RPMI7951 (cell line): ENCODE measurements around the gene SEMA6B. TPM values are rescaled to one million over a fixed set of nuclear protein-coding genes. Genes with fewer than 3 reads are reported as not detected.
"Not testable (repeated sequence)": the region's sequence is repeated elsewhere in the genome, so short reads cannot be mapped to it uniquely, and the experiment has no call there.

Experiments used
- DNase-seq: peaks from one replicate; pipeline ENCODE4 v3.0.0-alpha.2; 2012; ENCODE audit warnings: low read depth
- total RNA-seq: library from RNA; depleted of rRNA; stranded (reverse); fragments of >200 nt; shearing (Covaris generic); gene quantifications from 2 replicates; pipeline ENCODE4 v1.2.3, GENCODE V29; 2014; rRNA removed

SEMA6B gene, protein sequence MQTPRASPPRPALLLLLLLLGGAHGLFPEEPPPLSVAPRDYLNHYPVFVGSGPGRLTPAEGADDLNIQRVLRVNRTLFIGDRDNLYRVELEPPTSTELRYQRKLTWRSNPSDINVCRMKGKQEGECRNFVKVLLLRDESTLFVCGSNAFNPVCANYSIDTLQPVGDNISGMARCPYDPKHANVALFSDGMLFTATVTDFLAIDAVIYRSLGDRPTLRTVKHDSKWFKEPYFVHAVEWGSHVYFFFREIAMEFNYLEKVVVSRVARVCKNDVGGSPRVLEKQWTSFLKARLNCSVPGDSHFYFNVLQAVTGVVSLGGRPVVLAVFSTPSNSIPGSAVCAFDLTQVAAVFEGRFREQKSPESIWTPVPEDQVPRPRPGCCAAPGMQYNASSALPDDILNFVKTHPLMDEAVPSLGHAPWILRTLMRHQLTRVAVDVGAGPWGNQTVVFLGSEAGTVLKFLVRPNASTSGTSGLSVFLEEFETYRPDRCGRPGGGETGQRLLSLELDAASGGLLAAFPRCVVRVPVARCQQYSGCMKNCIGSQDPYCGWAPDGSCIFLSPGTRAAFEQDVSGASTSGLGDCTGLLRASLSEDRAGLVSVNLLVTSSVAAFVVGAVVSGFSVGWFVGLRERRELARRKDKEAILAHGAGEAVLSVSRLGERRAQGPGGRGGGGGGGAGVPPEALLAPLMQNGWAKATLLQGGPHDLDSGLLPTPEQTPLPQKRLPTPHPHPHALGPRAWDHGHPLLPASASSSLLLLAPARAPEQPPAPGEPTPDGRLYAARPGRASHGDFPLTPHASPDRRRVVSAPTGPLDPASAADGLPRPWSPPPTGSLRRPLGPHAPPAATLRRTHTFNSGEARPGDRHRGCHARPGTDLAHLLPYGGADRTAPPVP
- 1.1 TPM in 2 replicates for total RNA-seq

DNA sequence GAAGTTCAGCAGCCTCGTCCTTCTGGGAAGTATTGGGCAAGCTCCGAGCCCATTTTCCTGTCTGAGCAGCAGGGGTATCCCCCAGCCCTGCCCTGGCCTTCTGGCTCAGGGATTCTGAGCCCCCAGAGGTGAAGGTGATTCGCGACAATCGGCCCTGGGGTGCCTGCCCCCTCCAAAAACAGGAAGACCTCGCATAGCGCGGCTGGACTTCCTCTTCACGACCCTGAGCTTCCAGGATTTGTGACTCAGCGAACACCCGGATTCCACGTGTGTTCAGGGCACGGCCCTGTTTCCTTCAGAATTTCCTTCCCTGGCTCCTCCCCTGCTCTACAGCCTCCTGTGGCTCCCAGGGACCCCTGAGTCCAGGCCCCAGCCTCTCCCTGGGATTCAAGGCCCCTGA, at the start of gene SEMA6B:
SEMA6B (minus strand) TSS at position 116 of the 400 bp plus-strand sequence. CDS start 1,227 bp downstream, outside the sequence.
- no peak for DNase-seq

DNA sequence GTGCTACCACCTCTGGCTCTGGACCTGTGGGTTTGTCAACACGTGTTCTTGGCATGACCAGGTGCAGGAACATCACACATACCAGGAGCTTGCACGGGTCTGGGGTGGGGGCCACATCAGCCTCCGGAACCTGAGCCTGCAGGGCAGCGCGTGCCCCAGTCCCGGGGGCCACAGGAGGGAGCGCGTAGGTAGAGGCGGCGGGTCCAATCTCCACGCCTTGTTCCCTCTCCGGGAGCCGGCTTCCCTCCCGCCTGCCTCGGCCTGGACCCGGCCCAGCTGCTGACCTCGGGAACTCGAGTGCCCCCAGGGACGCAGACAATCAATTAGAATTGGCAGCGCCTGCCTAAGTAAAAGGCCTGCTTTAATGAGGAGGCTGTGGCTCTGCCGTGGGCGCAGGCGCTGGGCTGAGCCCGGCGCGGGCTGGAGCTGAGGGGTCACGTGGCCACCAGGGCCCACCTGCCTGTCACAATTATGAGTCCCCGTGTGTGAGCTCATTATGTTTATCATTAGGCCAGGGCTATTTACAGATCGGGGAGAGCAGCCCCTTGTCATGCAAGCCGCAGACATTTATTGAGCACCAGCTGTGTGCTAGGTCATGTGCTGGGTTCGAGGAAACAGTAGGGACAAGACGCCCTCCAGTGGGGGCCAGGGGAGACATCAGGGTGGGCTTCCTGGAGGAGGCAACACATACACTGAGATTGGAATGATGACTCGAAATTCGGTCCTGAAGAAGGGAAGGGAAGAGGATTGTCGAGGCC, 47.6 kb upstream of the SEMA6B start:
- DNase-seq = no peak

DNA sequence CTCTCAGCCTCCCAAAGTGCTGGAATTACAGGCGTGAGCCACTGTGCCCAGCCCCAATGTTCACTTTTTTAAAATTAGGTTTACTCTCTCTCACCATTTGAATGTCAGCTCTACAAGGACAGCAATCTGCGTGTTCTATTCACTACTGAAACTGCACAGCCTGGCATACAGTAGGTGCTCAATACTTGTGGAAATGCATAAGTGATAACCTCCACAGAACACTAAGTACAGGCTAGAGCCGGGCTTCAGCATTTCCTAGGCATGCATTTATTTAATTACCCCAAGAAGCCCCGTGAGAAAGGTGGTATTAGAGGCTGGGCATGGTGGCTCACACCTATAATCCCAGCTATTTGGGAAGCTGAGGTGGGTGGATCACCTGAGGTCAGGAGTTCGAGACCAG, 46.7 kb upstream of the SEMA6B start:
- DNase-seq = no peak

DNA sequence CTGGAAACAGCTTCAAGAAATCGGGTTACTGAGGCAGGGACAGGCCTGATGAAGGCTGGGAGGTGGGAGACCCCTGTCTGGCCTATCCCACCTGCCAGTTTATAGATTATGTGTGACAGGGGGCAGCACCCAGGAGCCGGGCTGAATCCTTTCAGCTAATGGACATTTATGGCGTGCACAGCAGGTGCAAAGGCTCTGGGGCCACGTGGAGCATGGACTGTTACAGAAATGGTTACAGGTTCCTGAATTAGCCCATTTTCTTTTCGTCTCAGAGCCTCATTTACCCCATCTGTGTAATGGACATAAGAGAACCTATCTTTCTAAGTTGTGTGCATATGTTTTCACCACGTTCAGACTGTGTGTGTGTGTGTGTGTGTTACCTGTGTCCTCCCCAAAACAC, 45.4 kb upstream of the SEMA6B start:
- no peak for DNase-seq

DNA sequence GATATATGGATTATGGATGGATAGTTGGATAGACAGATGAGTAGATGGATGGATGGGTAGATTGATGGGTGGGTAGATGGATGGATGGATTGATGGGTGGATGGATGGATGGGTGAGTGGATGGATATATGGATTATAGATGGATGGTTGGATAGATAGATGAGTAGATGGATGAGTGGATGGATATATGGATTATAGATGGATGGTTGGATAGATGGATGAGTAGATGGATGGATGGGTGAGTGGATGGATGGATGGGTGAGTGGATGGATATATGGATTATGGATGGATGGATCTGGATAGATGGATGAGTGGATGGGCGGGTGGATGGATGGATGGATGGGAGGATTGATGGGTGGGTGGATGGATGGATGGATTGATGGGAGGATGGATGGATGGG, 43.4 kb upstream of the SEMA6B start:
- DNase-seq = no peak

DNA sequence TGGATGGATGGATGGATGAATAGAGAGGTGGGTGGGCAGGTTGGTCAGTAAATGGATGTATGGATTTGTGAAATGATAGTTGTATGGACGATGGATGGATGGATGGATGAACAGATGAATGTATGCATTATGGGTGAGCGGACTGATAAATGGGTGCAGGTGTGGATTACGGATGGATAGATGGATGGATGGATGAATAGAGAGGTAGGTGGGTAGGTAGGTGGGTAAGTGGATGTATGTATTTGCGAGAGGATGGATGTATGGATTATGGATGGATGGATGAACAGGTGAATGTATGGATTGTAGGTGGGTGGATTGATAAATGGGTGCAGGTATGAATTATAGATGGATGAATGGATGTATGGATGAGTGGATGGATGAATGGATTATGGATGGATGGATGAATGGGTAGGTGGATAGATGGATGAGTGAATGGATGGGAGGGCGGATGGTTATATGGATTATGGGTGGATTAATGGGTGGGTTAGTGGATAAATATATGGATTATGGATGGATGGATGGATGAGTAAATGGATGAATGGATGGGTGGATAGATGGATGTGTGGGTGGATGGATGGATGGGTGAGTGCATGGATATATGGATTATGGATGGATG, 42.8 kb upstream of the SEMA6B start:
- no peak for DNase-seq

DNA sequence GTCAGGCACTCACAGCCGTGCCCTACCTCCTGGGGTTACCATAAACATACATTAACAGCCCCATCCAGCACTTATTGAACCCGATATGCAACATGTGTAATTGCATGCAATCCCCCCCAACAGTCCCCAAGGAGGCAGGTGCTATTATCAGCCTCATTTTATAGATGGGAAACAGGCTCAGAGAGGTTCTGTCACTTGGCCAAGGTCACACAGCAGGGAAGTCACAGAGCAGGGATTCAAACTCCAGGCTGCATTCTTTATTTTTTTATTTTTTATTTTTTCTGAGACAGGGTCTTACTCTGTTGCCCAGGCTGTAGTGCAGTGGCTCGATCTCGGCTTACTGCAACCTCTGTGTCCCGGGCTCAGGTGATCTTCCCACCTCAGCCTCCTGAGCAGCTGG, 41.4 kb upstream of the SEMA6B start:
- DNase-seq = no peak

DNA sequence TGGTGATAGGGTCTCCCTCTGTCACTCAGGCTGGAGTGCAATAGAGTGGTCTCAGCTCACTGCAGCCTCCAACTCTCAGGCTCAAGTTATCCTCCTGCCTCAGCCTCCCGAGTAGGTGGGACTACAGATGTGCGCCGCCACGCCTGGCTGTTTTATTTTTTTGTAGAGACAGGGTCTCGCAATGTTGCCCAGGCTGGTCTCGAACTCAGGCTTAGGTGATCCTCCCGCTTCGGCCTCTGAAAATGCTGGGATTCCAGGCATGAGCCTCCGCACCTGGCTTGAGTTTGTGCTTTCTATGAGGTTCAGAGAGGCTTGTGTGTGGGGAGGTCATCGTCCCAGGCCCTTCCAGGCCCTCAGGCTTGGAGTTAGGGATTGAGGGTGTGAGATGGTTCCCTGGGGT, 40.6 kb upstream of the SEMA6B start:
- DNase-seq = no peak

DNA sequence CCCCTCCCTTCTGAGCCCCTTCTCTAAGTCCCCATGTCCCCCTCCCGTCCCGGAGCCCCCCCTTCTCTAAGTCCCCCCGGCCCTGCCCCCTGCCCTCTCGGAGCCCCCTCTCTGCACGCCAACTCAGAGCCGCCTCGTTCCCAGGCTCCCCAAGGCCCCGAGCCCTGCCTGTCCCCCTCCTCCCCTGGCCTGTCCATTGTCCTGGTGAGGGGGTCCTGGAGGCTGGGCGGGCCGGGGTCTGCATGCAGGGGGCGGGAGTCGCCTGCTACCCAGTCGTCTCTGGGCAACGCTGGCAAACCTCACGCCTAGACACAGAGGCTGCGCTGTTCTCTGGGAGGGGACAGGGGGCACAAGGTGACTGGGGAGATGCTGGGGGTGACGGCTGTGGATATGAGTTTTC, 39.2 kb upstream of the SEMA6B start:
- no peak for DNase-seq

DNA sequence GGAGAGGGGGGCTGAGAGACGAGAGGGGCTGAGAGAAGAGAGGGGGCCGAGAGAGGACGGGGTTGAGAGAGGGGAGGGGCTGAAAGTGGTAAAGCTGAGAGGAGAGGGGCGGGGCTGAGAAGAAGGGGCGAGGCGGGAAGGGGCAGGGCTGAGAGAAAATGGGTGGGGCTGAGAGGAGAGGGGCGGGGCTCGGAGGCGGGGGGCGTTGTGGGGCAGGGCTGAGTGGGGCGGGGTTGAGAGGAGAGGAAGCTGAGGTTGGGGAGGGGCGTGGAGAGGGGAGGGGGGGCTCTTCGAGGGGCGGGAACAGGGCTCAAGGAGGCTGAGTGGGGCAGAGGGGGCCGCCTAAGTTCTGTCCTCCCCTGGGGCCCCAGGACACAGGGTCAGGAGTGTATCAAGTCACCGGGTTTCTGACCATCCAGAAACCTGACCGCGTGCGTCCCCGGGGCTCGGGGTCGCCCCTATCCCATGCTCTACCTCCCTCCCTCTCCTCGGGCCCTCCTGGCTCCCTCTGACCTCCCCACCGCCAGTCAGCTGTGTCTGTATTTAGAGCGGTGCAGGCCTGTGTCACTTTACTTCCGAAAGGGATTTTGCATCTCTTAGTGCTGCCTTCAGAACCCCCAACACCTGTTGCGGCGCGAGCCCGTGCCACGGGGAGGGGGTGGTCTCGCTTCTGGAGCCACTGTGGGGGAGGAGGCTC, 38.6 kb upstream of the SEMA6B start:
- peak; percentile 24 for DNase-seq

DNA sequence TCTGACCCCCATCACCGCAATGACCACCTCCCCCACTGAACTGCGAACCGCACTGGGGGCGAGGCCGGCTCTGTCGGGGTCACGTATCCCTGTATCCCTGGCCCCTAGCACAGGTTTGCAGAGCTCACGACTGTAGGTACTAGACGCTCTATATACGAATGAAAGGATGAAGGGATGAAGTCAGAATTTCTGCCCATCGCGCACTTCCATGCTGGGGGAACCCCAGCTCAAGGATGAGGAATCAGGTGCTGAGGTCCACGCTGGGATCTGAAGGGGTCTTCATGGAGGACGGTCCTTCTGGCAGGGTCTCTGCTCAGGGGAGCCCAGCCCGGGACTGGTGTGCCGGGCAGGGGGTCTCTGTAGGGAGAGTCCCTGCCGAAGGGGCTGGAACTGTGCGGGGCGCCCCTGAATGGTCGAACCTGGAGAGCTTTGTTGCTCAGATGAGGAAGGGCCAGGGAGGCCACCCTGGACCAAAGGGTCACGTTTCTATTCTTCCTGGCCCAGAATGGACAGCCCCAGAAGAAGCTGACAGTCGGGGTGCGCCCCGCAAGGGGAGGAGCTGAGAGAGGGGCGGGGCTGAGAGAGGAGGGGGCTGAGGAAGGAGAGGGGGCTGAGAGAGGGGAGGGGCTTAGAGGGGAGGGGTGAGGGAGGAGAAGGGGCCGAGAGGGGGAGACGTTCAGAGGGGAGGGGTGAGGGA, 37.9 kb upstream of the SEMA6B start:
- DNase-seq = no peak

DNA sequence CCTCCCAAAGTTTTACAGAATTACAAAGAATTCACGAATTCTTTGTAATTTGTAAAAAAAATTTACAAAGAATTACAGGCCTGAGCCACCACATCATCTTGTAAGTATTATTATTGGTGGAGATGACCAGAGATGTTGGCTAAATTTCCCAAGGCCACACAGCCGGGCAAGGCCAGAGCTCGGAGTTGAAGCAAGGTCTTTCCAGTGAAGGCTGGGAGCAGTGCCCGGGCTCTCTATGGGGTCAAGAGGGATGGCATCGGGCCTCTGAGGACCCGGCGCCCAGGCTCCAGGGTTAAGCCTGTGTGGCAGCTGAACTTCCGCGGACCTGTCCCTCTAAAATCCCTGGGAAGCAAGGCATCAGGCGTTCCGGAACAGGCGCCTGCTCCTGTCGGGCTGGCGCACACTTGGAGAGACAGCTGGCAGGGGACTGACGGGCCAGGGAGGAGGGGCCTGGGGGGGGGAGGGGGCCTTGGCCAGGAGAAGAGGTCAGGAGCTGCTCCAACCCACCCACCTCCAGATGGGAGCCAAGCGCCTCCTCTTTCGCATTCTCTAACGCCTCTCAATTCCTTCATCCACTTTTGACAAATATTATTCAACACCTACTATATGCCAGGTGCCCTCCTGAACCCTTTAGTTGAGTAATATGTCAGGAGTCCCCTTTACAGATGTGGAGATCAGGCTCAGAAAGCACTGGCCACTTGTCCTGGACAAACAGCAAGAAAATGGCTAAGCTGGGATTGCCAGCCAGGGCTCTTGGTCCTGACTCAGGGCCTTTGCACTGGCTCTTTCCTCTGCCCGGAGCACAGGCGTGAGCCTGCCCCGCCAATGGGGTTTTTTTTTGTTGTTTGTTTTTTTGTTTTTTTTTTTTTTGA, 36.8 kb upstream of the SEMA6B start:
- no peak for DNase-seq

DNA sequence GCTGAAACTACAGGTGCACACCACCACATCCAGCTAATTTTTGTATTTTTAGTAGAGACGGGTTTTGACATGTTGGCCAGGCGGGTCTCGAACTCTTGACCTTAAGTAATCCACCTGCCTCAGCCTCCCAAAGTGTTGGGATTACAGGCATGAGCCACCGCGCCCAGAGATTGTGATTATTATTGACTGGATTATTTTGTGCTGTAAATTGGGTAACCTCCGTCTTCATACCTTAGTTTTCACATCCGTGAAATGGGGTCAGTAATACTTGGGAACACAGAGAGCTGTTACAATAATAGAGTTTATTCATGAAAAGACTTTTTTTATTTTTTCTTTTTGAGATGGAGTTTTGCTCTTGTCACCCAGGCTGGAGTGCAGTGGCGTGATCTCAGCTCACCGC, 35.7 kb upstream of the SEMA6B start:
- DNase-seq = not testable (repeated sequence)

DNA sequence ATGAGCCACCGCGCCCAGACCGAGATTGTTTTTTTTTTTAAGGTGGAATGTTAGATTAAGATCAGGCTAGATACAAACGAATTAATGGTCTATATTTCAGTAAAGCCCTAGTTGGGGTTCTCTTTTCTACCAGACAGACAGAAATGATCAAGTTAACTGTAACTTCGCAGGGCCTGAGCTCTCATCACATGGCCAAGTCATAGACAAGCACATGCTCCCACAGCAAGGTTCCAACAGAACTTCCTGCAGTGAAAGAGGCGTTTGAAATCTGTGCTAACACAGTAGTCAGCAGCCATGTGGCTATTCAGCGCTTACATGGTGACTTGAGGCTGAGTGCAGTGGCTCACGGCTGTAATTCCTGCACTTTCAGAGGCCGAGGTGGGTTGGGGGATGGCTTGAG, 34.7 kb upstream of the SEMA6B start:
- no peak for DNase-seq

DNA sequence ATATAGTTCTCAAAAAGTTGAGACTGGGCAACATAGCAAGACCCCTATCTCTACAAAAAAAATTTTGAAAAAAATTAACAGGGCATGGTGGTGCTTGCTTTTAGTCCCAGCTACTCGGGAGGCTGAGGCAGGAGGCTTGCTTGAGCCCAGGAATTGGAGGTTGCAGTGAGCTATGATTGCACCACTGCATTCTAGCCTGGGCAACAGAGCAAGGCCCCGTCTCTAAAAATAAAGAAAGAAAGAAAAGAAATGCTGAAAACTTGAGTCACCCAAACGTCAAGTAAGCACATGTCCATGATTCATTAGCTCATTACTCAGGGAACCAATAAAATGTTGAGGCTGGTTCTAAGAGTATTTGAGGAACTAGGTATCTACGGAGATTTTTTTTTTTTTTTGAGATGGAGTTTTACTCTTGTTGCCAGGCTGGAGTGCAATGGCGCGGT, 33.9 kb upstream of the SEMA6B start:
- DNase-seq = peak; percentile 42

DNA sequence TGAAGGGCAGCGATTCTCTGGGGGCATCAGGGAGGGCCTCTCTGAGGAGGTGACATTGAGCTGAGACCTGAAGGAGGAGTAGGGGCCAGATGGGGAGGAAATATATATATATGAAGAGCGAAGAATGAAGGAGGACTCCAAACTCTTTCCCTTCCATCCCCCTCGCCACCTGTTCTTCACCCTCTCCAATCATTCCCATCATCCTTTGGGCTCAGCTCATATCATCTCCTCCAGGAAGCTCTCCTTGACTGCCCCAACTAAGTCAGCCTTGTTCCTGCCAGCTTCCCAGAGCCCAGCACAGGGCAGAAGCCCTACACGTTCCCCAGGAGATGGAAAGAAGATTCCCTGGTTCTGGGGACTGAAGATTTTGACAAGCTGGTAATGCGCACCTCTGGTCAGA, 33.0 kb upstream of the SEMA6B start:
- no peak for DNase-seq

DNA sequence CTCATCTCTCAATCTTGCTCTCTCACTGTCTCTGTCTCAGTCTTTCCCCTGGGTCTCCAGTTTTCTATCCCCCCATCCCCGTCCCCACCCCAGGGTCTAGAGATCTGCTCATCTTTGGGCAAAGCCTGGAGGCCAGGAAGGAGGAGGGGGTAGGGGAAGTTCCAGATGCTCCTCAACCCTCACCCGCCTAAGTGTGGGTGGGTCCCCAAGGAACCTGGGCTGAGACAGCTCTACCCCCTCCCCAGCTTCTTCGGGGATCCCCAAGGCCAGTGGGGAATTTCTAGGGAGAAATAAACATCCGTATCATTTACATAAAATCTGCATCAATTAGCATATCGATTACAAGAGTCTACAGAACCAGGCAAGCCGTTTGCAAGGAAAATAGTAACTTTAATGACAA, 31.8 kb upstream of the SEMA6B start:
- no peak for DNase-seq

DNA sequence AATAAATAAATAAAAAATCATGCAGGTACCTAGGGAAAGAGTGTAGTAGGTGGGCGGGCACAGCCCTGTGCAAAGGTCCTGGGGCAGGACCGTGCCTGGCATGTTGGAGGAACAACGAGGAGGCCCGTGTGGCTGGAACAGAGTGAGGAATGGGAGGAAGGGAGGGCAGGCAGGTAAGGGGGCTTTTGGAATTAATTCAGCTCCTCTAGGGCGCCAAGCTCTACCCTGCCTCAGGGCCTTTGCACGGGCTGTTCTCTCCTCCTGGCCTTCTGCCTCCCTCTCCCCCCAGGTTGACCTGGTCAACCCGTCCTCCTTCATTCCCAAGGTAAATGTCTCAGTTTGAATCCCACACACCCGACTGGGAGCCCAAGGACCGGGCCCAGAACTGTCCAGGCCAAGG, 31.1 kb upstream of the SEMA6B start:
- no peak for DNase-seq
